Measurements from ENCODE around the gene SLC12A3. TPM values are rescaled to one million over a fixed set of nuclear protein-coding genes. Genes with fewer than 3 reads are reported as not detected.

Gene SLC12A3
- total RNA-seq, 1 experiment from 2014 or later = not detected

- Histone ChIP-seq H3K4me3 (no peak overlapping the region), H3K36me3 (peaks cover 88% of the 10 kb centered on the region), H3K27me3 (no peaks in the 10 kb centered on the region), H3K9me3 (no peaks in the 10 kb centered on the region)
- peak; percentile 31 for DNase-seq
Measured at GRCh38 chr16:56841233-56841632, 23.8 kb upstream of the SLC12A3 start.

DNA sequence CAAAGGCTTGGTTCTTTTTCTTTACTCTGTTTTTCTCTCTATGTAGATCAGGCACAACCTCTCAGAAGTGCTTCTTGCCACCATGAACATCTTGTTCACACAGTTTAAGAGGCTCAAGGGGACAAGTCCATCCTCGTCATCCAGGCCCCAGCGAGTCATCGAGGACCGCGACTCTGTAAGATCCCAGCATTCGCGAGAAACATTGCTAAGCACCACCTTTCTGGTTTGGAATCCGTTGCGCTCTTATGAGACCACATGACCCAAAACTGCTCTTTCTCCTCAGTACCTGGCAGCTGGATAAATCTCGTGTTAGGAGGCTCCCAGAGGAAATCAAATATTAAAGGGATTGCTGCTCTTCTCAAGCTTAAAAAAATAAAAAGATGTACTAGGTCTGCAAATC lies 23.3 kb upstream of the SLC12A3 start:
- no peak for DNase-seq
- Histone ChIP-seq H3K27me3 (no peaks in the 10 kb centered on the region), H3K4me3 (no peak overlapping the region), H3K9me3 (no peaks in the 10 kb centered on the region), H3K36me3 (peaks cover 86% of the 10 kb centered on the region)

DNA sequence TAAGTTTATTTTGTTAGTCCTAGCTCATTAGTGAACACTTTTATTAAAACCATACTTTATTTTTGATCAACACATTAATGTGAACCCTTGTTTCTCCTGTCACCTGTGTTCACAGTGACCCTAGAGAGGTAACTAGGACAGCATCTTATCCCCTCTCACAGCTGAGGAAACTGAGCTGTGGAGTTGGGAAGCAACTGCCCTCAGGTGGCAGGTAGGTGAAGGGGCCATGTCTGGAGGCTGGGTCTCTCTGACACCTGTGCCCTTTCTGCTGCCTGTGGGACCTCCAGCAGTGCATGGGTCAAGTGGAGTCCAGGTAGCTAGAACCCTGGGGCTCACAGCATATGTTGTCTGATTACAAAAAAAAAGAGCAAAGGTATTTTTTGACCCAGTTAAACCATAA lies 22.9 kb upstream of the SLC12A3 start:
- H3K9me3 ChIP-seq = no peaks in the 10 kb centered on the region
- no peak overlapping the region for H3K4me3 ChIP-seq
- no peaks in the 10 kb centered on the region for H3K27me3 ChIP-seq
- H3K36me3 ChIP-seq = peaks cover 86% of the 10 kb centered on the region
- DNase-seq = no peak

DNA sequence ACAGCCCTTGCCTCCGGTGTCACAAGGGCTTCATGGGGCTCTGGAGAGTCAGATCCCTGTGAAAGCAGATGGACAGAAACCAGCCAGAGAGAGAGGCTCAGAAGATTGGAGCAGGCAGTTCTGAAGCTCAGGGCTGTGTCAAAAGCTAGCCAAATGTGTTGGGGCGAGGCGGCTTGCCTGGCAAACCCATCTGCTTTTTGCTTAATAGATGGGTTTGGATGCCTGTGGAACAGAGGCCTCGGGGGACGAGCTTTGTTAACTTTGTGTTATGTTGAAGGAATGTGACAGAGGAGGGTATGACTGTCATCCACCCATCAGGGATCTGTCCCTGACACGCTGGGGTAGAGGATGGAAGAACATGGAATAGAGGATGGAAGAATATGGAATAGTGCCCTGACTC lies 21.0 kb upstream of the SLC12A3 start:
- no peak for DNase-seq
- H3K27me3 ChIP-seq = no peaks in the 10 kb centered on the region
- H3K36me3 ChIP-seq = peaks cover 68% of the 10 kb centered on the region
- H3K4me3 ChIP-seq = no peak overlapping the region
- H3K9me3 ChIP-seq = no peaks in the 10 kb centered on the region

GRCh38 chr16:56847173-56847910 lies 17.7 kb upstream of the SLC12A3 start:
- H3K9me3 ChIP-seq = no peaks in the 10 kb centered on the region
- DNase-seq = peak; percentile 61
- H3K27me3 ChIP-seq = no peaks in the 10 kb centered on the region
- H3K4me3 ChIP-seq = no peak overlapping the region
- H3K36me3 ChIP-seq = peaks cover 41% of the 10 kb centered on the region

GRCh38 chr16:56848029-56848936 lies 16.7 kb upstream of the SLC12A3 start:
- Histone ChIP-seq H3K9me3 (no peaks in the 10 kb centered on the region), H3K4me3 (no peak overlapping the region), H3K36me3 (peaks cover 34% of the 10 kb centered on the region), H3K27me3 (no peaks in the 10 kb centered on the region)
- peak; percentile 98 for DNase-seq

- Histone ChIP-seq H3K9me3 (no peaks in the 10 kb centered on the region), H3K27me3 (no peaks in the 10 kb centered on the region), H3K36me3 (peaks cover 25% of the 10 kb centered on the region), H3K4me3 (no peak overlapping the region)
- peak; percentile 96 for DNase-seq
Measured at GRCh38 chr16:56848955-56849689, 15.9 kb upstream of the SLC12A3 start.

- Histone ChIP-seq H3K36me3 (peaks cover 18% of the 10 kb centered on the region), H3K27me3 (no peaks in the 10 kb centered on the region), H3K9me3 (no peaks in the 10 kb centered on the region), H3K4me3 (no peak overlapping the region)
- no peak for DNase-seq
Measured at GRCh38 chr16:56849690-56850680, 15.0 kb upstream of the SLC12A3 start.

DNA sequence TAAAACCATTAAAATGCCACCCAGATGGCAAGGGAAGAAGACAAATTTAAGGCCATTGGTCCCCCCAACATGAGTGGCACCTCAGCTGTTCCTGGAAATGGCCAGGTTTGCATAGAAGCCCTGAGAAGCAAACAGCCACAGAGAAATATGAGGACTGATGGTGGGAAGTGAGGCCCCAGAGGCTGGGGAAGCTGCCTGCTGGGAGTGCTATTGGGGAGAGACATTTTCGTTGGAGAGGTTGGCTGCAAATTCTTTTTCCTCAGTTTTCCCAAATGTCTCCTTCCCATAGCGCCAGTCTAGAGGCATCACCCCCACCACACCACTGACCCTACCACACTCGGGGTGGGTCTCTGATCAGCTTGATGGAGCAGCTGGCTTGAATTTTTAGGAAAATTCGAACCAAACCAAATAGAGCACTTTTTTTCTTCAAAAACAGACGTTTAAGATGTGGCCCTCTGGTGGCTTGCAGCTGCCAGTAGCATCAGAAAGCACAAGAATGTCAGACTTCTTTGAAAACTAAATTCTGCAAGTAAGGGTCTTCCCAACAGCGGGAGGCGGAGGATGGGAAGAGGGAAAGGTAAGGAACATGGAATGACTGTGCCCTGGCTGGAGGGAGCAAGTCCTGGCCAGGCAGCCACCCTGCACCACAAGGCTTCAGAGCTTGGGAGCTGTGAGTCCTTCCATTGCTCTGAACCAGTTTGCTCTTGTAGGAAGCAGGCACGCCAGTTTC lies 13.2 kb upstream of the SLC12A3 start:
- H3K4me3 ChIP-seq = no peak overlapping the region
- peaks cover 3% of the 10 kb centered on the region; the same call in 1 of the 2 replicates for H3K36me3 ChIP-seq
- no peak for DNase-seq
- H3K27me3 ChIP-seq = no peaks in the 10 kb centered on the region
- H3K9me3 ChIP-seq = no peaks in the 10 kb centered on the region

DNA sequence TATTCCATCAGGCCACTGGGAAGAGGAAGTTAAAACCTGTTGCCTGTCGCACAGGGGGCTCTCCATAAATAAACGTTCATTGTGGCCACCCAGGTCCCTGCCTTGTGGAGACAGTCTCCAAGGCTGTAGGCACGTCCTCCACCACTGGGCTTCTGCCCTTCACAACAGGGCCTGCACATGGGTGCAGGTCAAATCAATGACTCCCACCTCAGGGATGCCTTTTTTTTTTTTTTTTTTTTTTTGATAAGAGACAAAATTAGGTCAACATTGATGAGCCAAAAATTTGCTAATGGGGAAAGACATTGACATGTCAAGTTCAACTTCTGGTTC lies 12.6 kb upstream of the SLC12A3 start:
- H3K27me3 ChIP-seq = no peaks in the 10 kb centered on the region
- H3K9me3 ChIP-seq = no peaks in the 10 kb centered on the region
- H3K4me3 ChIP-seq = no peak overlapping the region
- no peaks in the 10 kb centered on the region; the same call in 1 of the 2 replicates for H3K36me3 ChIP-seq
- no peak for DNase-seq

GRCh38 chr16:56852968-56853367 lies 12.0 kb upstream of the SLC12A3 start:
- Histone ChIP-seq H3K36me3 (no peaks in the 10 kb centered on the region; the same call in 1 of the 2 replicates), H3K4me3 (no peak overlapping the region)

DNA sequence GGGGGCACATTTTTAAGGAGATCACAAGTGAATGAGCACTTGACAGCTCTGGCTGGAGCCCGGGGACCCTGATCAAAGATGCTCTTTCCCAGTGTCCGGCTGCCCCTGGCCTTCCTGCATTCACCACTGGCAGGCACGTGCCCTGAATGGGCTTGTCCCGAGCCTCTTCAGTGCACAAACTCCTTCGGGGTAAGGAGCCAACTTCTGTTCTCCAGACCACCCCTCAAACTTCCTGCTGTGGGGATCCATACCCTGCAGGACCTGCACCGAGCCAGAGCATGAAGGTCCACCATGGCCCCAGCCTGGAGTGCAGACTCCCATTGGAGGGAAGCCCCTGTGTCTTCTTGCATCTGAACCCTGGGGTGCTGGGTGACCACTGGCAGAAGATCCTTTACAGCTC lies 9.8 kb upstream of the SLC12A3 start:
- DNase-seq = no peak
- Histone ChIP-seq H3K36me3 (no peaks in the 10 kb centered on the region), H3K27me3 (no peaks in the 10 kb centered on the region), H3K4me3 (no peak overlapping the region), H3K9me3 (no peaks in the 10 kb centered on the region)

More at GRCh38 chr16:56852968-56853367, 12.0 kb upstream of the SLC12A3 start:
- no peak for DNase-seq
- Histone ChIP-seq H3K27me3 (no peaks in the 10 kb centered on the region), H3K9me3 (no peaks in the 10 kb centered on the region)

- no peak for DNase-seq
- no peaks in the 10 kb centered on the region for H3K36me3 ChIP-seq
- H3K9me3 ChIP-seq = no peaks in the 10 kb centered on the region
- no peaks in the 10 kb centered on the region for H3K27me3 ChIP-seq
- no peak overlapping the region for H3K4me3 ChIP-seq
Measured at GRCh38 chr16:56855946-56856345, 9.1 kb upstream of the SLC12A3 start.

DNA sequence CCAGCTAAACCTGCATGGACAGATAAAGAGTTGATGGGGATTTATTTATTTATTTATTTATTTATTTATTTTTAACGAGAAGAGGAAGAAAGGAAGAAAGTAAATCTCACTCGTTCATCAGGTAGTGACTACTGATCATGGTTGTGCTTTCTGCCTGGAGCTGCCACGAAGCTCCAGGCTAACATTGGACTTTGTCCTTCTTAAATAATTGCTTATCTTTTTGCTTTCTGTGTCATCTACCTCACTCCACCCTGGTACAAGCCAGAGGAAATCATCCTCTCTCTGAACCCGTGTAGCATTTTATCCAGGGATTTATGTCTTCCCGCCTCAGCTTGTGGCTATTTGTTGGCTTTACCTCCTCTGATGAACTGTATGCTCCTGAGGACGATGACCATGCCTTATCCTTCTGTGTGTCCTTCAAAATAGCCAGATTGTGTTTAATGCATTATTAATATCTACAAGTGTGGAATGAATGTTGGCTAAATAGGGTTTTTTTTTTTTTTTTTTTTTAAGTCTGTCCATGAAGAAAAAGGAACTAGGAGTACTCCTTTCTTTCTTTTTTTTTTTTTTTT lies 8.0 kb upstream of the SLC12A3 start:
- Histone ChIP-seq H3K27me3 (no peaks in the 10 kb centered on the region), H3K9me3 (no peaks in the 10 kb centered on the region), H3K4me3 (no peak overlapping the region), H3K36me3 (no peaks in the 10 kb centered on the region)
- no peak for DNase-seq

DNA sequence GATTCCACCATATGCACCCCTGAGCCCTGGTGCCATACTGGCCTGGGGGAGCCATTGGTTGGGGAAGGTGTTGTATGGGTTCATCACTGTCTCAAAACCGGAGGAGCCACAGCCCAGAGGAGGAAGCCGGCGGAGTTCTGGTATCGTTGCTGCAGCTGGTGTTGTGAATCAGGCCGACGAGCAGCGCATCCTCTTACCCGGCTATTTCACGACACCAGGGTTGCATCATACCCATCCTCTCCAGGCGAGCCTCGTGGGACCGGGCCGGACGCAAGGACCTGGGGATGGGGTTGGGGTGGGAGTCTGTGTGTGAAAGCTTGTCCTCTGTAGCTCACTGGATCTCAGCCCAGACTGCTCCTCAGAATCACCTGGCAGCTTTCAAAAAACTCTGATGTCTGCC lies 6.6 kb upstream of the SLC12A3 start:
- Histone ChIP-seq H3K36me3 (no peaks in the 10 kb centered on the region), H3K9me3 (no peaks in the 10 kb centered on the region), H3K27me3 (no peaks in the 10 kb centered on the region), H3K4me3 (no peak overlapping the region)
- no peak for DNase-seq
